Fibroblast of skin of left quadriceps (primary cell): ENCODE results near the gene SRBD1.
A peak's percentile ranks its signal among the peaks of the same experiment; 100 is the strongest.

Experiments
- DNase-seq, 2 experiments: peaks; one replicate each; pipeline ENCODE4 v3.0.0-alpha.2; 2013; ENCODE audit warnings: low read depth in 2 of 2

Gene SRBD1

GRCh38 chr2:45545943-45546342 lies 65.1 kb downstream of the SRBD1 start:
- DNase-seq = no peak

DNA sequence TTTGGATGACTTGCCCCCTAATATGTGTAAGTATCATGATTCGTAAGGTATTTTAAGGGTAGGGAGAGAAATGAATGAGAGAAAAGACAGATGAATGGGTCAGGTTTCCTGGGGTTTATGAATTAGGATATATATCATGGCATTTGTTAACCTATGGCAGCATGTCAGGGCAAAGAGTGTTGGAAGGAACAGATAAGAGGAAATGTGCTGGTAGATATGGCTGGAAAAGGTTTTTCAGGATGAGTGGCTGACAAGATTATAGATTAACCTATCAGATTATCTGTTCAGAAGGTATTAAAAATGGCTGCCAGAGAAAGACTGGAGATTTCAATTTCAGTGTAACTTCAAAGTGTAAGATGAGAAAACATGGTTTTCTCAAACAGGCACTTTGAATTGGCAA lies 67.8 kb downstream of the SRBD1 start:
- DNase-seq = no peak

DNA sequence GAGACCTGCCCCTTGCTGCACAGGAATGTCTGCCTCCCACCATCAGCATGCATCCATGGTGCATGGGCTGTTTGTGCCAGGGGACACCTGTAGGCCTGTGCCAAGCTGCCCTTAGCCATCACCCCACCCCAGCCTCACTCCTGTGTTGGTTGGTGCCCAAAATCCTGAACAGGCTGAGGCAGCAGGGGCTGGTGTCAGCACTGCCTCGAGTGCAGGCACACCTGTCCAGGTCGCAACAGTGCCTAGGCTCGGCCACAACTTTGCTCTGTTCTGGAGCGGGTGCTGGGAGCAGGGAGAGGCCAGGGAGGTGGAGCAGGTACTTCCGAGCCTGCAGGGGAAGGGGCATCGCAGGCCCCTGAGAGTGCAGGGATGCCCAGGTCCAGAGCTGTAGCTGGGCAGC lies 69.1 kb downstream of the SRBD1 start:
- no peak for DNase-seq

- no peak for DNase-seq
Measured at GRCh38 chr2:45541450-45541849, 69.6 kb downstream of the SRBD1 start.

DNA sequence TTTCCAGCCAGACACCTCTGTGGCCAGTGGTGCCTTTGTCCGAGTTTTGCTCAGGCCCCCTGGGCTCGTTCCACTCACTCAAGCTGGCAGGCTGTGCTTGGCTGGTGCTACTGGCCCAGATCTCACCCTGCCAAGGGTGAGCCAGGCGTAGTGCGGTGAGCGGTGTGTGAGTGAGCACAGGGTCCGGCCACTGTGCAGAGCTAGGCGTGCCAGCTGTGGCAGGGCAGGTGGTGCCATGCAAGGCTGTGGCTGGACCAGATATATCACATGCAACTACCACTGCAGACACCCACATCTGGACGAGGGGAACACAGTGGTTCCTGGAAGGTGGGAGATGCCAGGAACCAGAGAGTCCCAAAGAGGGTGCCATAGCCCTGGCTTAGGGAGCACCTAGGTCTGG lies 70.1 kb downstream of the SRBD1 start:
- no peak for DNase-seq

DNA sequence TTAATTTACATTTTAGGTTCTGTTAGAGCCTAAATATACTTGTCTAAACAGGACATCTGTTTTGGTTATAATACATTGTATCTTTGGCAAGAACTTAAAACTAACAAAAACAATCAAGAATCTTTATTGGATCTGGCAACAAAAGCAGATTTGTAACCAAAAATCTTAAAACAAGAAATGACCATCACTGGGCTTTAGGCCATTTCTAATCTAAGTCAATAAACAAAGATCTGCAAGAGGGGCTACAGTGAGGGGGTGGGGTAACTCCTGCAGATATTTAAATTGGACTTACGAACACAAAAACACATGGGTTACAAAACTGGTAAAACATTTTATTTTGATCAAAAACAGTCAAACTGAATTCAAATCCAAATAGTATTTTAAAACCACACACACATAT lies 77.3 kb downstream of the SRBD1 start:
- peak in 1 of 2 experiments; percentile 5 for DNase-seq

DNA sequence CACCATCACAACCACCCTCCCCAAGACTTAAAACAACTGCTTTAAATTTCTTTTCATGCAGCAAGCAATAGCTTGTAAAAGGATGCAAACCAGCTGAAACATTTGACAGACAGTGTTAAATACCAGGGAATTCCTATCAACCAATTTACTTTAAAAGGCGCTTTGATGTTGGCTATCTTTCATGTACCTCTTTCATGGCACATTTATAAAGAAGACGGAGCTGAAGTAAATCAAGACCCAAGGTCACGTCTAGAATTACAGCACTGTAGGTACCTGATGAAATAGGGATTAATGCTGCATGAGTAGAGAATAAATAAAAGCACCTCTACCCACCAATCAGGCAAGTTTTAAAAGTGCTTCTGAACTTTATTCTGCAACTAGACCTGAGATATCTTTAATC lies 78.9 kb downstream of the SRBD1 start:
- no peak for DNase-seq

DNA sequence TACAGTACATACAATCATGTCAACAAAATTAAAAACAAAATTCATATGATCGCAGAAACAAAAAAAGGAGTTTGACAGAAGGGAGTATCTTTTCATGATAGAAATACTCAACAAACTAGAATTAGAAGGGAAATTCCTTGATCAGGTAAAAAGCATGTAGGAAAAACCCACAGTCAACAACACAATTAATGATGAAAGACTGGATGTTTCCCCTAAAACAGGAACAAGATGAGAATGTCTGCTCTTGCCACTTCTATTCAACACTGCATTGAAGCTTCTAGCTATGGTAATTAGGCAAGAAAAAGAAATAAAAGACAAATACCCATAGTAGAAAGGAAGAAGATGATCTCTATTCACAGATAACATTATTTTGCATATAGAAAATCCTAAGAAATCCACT lies 87.1 kb downstream of the SRBD1 start:
- no peak for DNase-seq

DNA sequence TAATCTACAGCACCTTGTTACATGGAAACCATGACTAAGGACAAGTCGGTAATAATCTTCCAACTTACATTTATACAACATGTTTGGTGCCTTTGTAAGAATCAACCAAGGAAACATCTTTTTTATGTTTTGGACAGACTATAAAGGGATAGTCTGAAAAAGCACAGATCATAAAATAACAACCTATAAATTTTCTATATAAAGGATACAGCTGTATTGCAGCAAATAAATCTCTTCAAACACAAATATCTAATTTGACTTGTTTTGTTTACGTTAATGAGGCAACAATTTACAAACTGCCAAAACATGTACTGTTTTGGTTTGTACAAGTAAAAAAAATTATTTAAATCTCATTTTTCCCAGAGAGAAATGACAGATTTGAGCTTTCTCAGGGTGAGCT lies 92.5 kb downstream of the SRBD1 start:
- no peak for DNase-seq

GRCh38 chr2:45510701-45511420 lies 100.2 kb downstream of the SRBD1 start:
- DNase-seq = no peak

DNA sequence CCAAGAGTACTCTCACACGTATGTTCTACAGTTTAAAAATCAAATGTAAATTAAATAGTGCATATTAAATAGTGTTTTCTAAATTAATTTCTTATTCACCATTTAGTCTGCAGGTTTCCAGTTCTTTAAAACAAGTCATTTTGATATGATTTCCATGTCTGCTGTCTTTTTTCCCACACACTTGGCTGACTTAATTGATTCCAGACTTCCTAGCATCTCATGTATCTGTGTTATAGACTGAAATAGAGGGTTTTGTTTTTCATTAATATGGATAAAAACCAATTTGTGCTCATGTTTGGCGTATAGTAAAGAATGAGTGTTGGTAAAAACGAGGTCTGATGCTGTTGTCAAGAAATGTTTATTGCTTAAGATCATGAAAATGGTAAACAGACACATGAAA lies 104.3 kb downstream of the SRBD1 start:
- DNase-seq = no peak

GRCh38 chr2:45505138-45505537 lies 105.9 kb downstream of the SRBD1 start:
- DNase-seq = no peak

DNA sequence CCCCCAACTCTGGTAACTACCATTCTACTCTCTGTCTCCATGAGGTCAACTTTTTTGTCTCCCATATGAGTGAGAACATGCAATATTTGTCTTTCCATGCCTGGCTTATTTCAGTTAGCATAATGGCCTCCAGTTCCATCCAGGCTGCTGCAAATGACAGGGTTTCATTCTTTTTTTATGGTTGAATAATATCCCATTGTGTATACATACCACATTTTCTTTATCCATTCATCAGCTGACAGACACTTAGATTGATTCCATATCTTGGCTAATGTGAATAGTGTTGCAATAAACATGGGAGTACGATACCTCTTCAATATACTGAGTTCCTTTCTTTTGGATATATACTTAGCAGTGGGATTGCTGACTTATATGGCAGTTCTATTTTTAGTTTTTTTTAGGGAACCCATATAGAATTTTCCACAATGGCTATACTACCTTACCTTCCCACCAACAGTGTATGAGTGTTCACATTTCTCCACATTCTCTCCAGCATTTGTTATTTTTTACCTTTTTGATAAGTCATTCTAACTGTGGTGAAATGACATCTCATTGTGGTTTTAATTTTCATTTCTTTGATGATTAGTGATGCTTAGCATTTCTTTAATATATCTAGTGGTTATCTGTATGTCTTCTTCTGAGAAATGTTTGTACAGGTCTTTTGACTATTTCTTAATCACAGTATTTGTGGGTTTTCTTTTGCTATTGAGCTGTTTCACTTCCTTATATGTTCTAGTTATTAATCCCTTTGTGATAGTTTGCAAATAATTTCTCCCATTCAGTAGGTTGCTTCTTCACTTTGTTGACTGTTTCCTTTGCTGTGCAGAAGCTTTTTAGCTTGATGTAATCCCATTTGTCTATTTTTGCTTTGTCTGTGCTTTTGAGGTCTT lies 112.2 kb downstream of the SRBD1 start:
- DNase-seq = no peak

GRCh38 chr2:45497355-45497754 lies 113.7 kb downstream of the SRBD1 start:
- DNase-seq = no peak

- no peak for DNase-seq
Measured at GRCh38 chr2:45496869-45497268, 114.2 kb downstream of the SRBD1 start.

GRCh38 chr2:45494978-45495293 lies 116.1 kb downstream of the SRBD1 start:
- DNase-seq = no peak

DNA sequence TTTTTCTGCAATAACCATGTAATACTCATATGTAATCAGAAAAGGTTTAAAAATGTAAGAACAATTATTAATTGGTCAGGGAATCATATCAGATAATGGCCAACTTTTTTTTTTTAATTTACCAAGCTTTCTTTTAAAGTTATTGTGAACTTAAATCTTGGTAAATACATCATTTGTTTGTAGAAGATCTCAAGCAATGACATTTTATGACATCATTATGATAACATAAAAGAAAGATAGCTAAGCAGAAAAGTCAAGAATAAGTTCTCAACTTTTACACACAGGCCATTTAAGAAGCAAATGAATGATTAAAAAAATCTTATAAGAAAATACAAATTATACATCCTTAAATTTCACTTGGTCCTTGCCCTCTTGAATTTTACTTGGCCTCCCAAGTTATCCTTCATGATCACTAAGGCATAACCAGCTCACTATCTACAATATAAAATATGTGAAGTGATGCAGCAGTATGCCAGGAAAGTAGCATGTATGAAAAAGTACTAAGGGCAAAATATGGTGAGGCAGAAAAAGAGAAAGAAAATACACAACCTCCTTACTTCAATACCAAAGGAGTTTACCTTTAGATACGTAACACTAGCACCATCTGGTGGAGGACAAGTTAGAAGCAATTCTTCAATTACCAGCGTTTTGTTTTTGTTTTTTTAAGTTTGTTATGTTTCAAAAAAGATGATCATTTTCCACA lies 116.6 kb downstream of the SRBD1 start:
- DNase-seq = peak; percentile 34 to 49

GRCh38 chr2:45484965-45485364 lies 126.1 kb downstream of the SRBD1 start:
- no peak for DNase-seq

DNA sequence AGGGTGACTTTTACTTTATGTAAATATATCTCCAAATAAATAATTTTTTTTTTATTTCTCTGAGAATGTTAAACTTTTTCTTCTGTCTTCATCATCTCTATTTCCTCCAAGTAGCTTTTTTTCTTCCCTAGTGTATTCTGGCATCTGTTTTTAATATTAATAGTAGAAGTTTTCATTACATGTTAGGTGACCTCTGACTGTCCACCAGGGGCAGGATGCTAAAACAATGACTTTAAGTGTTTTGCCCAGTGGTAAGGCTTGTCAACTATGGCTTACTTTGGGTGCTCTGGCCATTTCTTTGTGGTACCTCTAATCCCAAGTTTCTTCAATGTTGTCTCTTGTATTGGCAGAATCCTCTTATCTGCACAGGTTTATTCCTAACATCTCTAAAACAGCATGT lies 127.1 kb downstream of the SRBD1 start:
- no peak for DNase-seq

- DNase-seq = no peak
Measured at GRCh38 chr2:45477546-45477945, 133.5 kb downstream of the SRBD1 start.

GRCh38 chr2:45470531-45470930 lies 140.5 kb downstream of the SRBD1 start:
- no peak for DNase-seq

- no peak for DNase-seq
Measured at GRCh38 chr2:45469314-45470099, 141.6 kb downstream of the SRBD1 start.
